ENCODE results near the gene DOCK6.

The DOCK6 gene, protein sequence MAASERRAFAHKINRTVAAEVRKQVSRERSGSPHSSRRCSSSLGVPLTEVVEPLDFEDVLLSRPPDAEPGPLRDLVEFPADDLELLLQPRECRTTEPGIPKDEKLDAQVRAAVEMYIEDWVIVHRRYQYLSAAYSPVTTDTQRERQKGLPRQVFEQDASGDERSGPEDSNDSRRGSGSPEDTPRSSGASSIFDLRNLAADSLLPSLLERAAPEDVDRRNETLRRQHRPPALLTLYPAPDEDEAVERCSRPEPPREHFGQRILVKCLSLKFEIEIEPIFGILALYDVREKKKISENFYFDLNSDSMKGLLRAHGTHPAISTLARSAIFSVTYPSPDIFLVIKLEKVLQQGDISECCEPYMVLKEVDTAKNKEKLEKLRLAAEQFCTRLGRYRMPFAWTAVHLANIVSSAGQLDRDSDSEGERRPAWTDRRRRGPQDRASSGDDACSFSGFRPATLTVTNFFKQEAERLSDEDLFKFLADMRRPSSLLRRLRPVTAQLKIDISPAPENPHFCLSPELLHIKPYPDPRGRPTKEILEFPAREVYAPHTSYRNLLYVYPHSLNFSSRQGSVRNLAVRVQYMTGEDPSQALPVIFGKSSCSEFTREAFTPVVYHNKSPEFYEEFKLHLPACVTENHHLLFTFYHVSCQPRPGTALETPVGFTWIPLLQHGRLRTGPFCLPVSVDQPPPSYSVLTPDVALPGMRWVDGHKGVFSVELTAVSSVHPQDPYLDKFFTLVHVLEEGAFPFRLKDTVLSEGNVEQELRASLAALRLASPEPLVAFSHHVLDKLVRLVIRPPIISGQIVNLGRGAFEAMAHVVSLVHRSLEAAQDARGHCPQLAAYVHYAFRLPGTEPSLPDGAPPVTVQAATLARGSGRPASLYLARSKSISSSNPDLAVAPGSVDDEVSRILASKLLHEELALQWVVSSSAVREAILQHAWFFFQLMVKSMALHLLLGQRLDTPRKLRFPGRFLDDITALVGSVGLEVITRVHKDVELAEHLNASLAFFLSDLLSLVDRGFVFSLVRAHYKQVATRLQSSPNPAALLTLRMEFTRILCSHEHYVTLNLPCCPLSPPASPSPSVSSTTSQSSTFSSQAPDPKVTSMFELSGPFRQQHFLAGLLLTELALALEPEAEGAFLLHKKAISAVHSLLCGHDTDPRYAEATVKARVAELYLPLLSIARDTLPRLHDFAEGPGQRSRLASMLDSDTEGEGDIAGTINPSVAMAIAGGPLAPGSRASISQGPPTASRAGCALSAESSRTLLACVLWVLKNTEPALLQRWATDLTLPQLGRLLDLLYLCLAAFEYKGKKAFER (N-terminal part only)

DNA sequence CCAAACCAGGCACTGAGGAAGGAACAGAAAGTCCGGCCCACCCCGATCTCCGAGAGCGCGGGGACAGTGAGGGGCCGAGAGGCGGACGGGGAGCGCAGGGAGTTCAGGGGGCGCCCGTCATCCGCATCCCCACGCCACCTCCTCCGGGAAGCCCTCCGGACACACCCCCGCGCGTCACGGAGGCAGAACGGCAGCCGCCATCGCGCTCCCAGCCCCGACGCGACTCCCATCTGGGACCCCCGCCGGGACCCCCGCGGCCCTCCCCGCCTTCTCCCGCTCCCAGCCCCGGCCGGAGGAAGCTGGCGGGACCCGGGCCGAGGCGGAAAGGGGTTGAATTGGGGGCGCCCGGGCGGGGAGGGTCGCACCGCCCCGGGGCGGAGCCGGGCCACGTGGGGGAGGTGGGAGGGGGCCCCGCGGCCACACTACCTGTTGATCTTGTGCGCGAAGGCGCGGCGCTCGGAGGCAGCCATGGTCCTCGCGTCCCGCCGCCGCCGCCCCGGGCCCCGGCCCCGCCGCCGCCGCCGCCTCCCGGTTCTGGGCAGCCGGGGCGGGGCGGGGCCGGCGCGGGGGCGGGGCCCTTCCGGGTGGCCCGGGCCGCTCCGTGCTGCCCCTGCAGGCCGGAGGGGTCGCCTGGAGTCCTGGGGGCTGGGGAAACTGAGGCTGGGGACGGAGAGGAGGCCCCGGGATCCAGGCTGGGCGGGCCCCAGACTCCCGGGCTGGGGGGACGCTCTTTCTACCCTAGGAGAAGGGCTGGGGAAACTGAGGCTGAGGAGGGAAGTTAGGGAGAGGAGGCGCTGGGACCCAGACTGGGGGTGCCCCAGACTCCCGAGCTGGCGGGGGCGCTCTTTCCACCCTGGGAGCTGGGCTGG lies at the start of gene DOCK6:
TSS of gene DOCK6 (minus strand) at position 554 of the 869 bp plus-strand sequence. CDS start at position 470, 84 bp downstream.
- DNase-seq (ENCODE audit: low spot score in 2 of 2) (no peak), ATAC-seq (peak; percentile 78)
- Mint-ChIP-seq H3K4me1 (no peaks in the 10 kb centered on the region), H3K9me3 (no peaks in the 10 kb centered on the region), H3K36me3 (no peaks in the 10 kb centered on the region), H3K27ac (no peak within 1 kb of the TSS), H3K4me3 (peak within 1 kb of the TSS; percentile 63)

DNA sequence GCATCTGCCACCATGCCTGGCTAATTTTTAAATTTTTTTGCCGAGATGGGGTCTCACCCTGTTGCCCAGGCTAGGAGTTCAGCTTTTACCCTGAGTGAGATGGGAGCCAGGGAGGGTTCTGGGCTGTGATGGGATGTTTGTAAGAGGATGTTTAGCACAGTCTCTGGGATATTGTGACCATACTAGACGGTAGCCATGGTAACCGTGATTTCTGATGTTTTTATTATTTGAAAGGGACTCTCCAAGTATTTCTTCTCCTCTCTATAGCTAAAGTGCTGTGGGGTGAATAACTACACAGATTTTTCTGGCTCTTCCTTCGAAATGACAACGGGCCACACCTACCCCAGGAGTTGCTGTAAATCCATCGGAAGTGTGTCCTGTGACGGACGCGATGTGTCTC lies 44.0 kb upstream of the DOCK6 start:
- no peaks in the 10 kb centered on the region for H3K36me3 Mint-ChIP-seq
- no peaks in the 10 kb centered on the region for H3K4me1 Mint-ChIP-seq
- ATAC-seq, result no peak
- no peak overlapping the region for H3K27ac Mint-ChIP-seq
- DNase-seq (ENCODE audit: low spot score in 2 of 2), result no peak
- H3K9me3 Mint-ChIP-seq, result no peaks in the 10 kb centered on the region
- no peak overlapping the region for H3K4me3 Mint-ChIP-seq

DNA sequence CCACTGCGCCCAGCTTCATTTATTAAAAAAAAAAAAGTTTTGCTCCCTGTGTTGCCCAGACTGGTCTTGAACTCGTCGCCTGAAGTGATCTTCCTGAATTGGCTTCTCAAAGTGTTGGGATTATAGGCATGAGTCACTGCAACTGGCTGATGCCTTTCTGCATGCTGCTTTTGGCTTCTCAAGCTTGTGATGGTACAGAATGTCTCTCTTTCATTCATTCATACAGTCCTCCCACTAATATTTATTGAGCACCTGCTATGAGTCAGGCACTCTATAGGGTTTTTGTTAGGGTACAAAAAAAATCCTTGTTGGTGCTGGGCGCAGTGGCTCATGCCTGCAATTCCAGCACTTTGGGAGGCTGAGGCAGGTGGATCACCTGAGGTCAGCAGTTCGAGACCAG lies 42.6 kb upstream of the DOCK6 start:
- H3K9me3 Mint-ChIP-seq, result no peaks in the 10 kb centered on the region
- no peaks in the 10 kb centered on the region for H3K36me3 Mint-ChIP-seq
- H3K27ac Mint-ChIP-seq, result no peak overlapping the region
- no peak overlapping the region for H3K4me3 Mint-ChIP-seq
- no peak for ATAC-seq
- DNase-seq (ENCODE audit: low spot score in 2 of 2), result no peak
- H3K4me1 Mint-ChIP-seq, result no peaks in the 10 kb centered on the region

DNA sequence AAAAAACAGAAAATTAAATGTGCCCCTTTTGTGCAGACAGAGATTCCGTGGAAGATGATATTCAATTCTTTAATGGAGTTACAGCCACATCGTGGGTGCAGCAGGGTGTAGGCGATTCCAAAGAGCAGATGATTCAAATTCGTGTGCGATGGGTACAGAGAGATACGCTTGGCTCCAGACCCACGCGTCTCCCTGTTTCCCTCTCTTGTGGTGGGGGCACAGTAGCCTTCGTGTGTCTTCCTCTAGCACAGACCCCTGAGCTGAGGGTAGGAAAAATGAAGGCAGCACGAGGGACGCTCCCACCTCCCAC lies 38.4 kb upstream of the DOCK6 start:
- H3K27ac Mint-ChIP-seq, result no peak overlapping the region
- H3K36me3 Mint-ChIP-seq, result no peaks in the 10 kb centered on the region
- no peak for DNase-seq (ENCODE audit: low spot score in 2 of 2)
- no peak overlapping the region for H3K4me3 Mint-ChIP-seq
- H3K9me3 Mint-ChIP-seq, result no peaks in the 10 kb centered on the region
- no peaks in the 10 kb centered on the region for H3K4me1 Mint-ChIP-seq
- ATAC-seq, result no peak

GRCh38 chr19:11299946-11300810 lies 37.9 kb upstream of the DOCK6 start:
- ATAC-seq (no peak), DNase-seq (ENCODE audit: low spot score in 2 of 2) (no peak)
- H3K27ac Mint-ChIP-seq, result no peak overlapping the region
- no peak overlapping the region for H3K4me3 Mint-ChIP-seq
- H3K9me3 Mint-ChIP-seq, result no peaks in the 10 kb centered on the region
- H3K36me3 Mint-ChIP-seq, result no peaks in the 10 kb centered on the region
- no peaks in the 10 kb centered on the region for H3K4me1 Mint-ChIP-seq

DNA sequence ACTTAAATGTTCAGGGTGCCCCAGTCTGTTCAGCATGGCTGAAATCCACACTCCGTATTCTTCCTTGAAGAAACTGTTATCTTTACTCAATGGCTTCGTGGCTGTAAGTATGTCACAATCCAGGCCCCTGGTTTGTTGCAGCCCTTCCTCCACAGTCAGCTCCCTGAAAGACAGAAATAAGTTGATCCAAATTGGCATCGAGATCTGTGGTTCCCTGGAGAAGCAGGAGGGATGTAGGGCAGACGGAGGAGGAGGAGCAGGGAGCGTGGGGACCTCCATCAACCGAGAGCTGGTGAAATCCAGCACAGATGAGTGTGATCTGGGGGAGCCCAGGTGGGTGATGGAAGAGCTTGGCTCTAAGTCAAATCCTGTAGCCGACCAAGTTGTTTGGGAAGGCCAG lies 33.9 kb upstream of the DOCK6 start:
- no peaks in the 10 kb centered on the region for H3K36me3 Mint-ChIP-seq
- DNase-seq (ENCODE audit: low spot score in 2 of 2) (no peak), ATAC-seq (no peak)
- no peak overlapping the region for H3K4me3 Mint-ChIP-seq
- peaks cover 9% of the 10 kb centered on the region for H3K4me1 Mint-ChIP-seq
- H3K27ac Mint-ChIP-seq, result no peak overlapping the region
- no peaks in the 10 kb centered on the region for H3K9me3 Mint-ChIP-seq

DNA sequence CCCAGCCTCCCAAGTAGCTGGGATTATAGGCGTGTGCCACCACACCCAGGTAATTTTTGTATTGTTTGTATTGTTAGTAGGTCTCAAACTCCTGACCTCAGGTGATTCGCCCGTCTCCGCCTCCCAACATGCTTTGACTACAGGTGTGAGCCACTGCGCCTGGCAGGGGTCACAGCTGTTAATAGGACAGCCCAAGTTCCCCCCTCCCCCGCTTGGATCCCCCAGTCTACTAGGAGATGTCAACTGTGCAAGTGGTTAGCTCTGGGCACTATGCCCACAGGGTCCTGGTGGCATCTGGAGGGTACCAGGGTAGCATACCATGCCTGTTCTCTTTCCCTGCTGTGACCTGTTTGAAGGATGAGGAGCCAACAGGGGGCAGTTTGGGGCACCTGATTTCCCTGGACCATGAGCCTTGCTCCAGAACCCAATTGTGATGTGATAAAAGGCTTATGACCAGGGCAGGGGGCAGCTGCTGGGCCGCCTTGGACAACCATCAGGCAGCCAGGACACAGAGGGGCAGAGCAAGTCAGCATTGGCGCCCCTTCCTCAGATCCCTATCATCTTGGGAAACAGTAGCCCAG lies 33.4 kb upstream of the DOCK6 start, which contains the start of gene TSPAN16:
TSS of gene TSPAN16 (plus strand) at position 496 of the 581 bp plus-strand sequence. CDS start 138 bp downstream, outside the sequence.
- no peak for DNase-seq (ENCODE audit: low spot score in 2 of 2)
- H3K36me3 Mint-ChIP-seq, result no peaks in the 10 kb centered on the region
- ATAC-seq, result no peak
- H3K4me3 Mint-ChIP-seq, result no peak within 1 kb of the TSS
- H3K27ac Mint-ChIP-seq, result no peak within 1 kb of the TSS
- H3K9me3 Mint-ChIP-seq, result no peaks in the 10 kb centered on the region
- peaks cover 9% of the 10 kb centered on the region for H3K4me1 Mint-ChIP-seq

- Mint-ChIP-seq H3K4me3 (no peak overlapping the region), H3K36me3 (no peaks in the 10 kb centered on the region)
Measured at GRCh38 chr19:11295180-11295579, 32.9 kb upstream of the DOCK6 start.

DNA sequence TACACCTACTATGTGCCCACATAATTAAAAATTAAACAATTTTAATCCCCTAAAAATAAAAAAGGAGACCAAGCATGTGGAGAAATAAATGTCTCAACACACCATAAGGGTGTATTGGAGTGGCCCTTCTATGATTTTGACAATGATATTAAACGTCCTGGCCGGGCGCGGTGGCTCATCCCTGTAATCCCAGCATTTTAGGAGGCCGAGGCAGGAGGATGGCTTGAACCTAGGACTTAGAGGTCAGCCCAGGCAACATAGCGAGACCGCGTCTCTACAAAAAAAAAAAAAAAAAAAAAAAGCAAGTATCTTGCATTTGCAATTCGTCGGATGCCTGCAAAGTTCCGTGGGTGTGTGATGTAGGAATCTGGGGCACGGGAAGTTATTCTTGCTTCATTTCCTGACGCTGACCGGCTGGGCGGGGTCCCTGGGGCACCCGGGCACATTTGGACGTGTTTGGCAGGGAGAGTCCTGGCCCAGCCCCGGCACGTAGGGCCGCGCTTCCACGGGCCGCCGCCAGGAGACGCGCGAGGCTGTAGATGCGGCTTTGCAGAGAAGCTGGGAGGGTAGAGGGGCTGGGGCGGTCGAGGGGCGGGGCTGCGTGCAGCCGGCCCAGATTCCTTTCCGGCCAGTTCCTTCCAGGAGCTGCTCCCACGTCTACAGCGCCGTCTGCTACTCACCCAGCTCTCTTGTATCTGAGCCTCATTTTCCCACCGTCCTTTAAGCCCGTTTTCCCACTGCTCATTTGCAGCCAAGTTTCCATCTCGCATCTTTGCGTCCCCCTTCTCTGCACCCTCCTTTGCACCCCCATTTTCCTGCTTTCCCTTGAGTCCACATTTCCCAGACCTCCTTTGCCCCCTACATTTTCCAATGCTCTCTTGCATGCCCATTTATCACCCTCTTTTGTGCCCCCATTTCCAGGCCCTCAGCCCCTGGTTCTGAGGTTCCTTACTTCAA lies 31.4 kb upstream of the DOCK6 start:
- H3K9me3 Mint-ChIP-seq, result no peaks in the 10 kb centered on the region
- H3K4me3 Mint-ChIP-seq, result peak overlapping the region; percentile 52
- no peak overlapping the region for H3K27ac Mint-ChIP-seq
- H3K4me1 Mint-ChIP-seq, result peaks cover 9% of the 10 kb centered on the region
- ATAC-seq, result peak; percentile 94
- DNase-seq (ENCODE audit: low spot score in 2 of 2), result peak; percentile 82 to 92
- H3K36me3 Mint-ChIP-seq, result no peaks in the 10 kb centered on the region

More at GRCh38 chr19:11295180-11295579, 32.9 kb upstream of the DOCK6 start:
- DNase-seq (ENCODE audit: low spot score in 2 of 2) (no peak), ATAC-seq (no peak)
- Mint-ChIP-seq H3K4me1 (peaks cover 9% of the 10 kb centered on the region), H3K9me3 (no peaks in the 10 kb centered on the region), H3K27ac (no peak overlapping the region)

DNA sequence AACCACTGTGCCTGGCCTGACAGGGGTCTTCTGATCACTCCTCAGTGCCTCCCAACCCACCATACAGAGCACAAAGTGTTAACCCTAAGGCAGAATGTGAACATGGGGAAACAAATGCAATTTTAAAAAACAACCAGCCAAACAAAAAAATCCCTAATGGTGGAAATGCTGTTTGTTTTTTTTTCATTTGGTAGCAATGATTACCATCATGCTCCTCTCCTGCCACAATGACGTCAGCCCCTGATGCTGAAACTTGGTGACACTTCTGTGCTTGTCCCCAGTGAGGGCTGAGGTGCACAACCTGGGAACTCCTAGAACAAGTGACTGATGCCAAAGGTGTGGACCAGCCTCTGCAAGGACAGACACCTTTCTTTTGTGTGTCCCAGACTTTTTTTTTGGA lies 29.7 kb upstream of the DOCK6 start:
- ATAC-seq (no peak), DNase-seq (ENCODE audit: low spot score in 2 of 2) (no peak)
- Mint-ChIP-seq H3K9me3 (no peaks in the 10 kb centered on the region), H3K4me1 (peaks cover 9% of the 10 kb centered on the region), H3K36me3 (no peaks in the 10 kb centered on the region), H3K27ac (no peak overlapping the region), H3K4me3 (no peak overlapping the region)

DNA sequence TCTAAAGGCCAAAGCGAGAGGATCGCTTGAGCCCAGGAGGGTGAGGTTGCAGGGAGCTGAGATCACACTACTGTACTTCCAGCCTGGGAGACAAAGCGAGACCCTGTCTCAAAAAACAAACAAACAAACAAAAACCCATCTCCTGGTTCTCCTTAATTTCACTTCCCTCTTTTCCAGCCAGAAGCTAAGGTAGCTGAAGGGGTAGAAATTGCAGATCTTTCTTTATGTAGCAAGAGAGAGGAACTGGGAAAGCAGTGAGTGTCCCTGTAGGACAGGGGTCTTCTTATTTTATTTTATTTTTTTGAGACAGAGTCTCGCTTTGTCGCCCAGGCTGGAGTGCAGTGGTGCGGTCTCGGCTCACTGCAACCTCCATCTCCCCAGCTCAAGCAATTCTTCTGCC lies 29.1 kb upstream of the DOCK6 start:
- no peak overlapping the region for H3K4me3 Mint-ChIP-seq
- no peaks in the 10 kb centered on the region for H3K36me3 Mint-ChIP-seq
- no peaks in the 10 kb centered on the region for H3K9me3 Mint-ChIP-seq
- no peak for DNase-seq (ENCODE audit: low spot score in 2 of 2)
- peaks cover 9% of the 10 kb centered on the region for H3K4me1 Mint-ChIP-seq
- ATAC-seq, result no peak
- no peak overlapping the region for H3K27ac Mint-ChIP-seq

DNA sequence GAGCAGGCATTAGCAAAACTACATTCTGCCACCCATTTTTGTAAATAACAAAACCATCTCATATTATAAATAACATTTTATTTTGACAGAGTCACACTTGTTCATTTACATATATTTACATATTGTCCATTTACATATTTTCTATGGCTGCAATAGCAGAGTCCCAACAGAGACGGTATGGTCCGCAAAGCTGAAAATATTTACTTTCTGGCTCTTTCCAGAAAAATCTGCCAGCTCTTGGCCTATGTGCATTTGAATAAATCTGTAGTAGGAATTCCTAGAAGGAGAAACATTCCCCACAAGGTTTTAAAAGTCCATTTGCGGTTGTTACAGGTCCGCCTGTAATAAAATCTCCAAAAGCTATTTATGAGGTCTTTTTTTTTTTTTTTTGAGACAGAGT lies 27.9 kb upstream of the DOCK6 start:
- H3K4me3 Mint-ChIP-seq, result no peak overlapping the region
- H3K9me3 Mint-ChIP-seq, result no peaks in the 10 kb centered on the region
- no peaks in the 10 kb centered on the region for H3K36me3 Mint-ChIP-seq
- H3K4me1 Mint-ChIP-seq, result peaks cover 9% of the 10 kb centered on the region
- ATAC-seq (no peak), DNase-seq (ENCODE audit: low spot score in 2 of 2) (no peak)
- no peak overlapping the region for H3K27ac Mint-ChIP-seq

Data from stimulated activated effector memory CD8-positive, alpha-beta T cell treated with anti-CD3 and anti-CD28 coated beads, Interleukin-12 subunit alpha, Interleukin-12 subunit beta, amount 100 ng/mL, for 72 hours (primary cell).